GM21367 (cell line): ENCODE measurements around the gene RNF11.

ENCODE experiments used
- ATAC-seq: cut with Tn5 transposase; IDR thresholded peaks from one replicate; pipeline ENCODE4 v1.9.1; 2021; ENCODE audit not compliant: unreplicated experiment

RNF11 gene

DNA sequence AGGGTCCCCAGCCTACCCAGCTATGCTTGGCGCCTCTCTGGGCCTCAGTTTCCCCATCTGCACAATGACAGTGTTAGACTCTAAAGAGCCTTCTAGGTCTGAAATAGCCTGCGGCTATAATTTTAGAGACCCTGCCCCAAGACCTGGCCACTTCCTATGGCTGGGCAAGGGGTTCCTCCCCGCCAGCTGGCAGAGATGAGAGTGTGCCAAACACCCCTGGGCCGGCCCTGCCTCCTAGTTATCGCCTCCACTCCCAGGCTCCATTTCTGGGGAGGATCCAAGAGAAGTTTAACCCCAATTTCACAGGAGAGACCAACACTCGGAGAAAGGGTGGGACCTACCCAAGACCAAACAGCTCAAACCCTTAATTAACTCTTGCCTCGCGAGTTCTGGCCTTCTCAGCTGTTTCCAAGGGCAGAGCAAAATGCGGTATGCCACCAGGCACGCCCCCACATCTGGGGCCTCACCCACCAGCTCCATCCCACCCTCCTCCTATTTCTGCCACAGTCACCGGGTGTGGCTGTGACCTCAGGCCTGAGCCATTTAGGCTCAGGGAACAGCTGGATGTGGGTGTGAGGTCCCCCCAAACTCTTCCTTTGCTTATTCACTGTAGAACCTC is 58.6 kb downstream of the RNF11 start:
- no peak for ATAC-seq

DNA sequence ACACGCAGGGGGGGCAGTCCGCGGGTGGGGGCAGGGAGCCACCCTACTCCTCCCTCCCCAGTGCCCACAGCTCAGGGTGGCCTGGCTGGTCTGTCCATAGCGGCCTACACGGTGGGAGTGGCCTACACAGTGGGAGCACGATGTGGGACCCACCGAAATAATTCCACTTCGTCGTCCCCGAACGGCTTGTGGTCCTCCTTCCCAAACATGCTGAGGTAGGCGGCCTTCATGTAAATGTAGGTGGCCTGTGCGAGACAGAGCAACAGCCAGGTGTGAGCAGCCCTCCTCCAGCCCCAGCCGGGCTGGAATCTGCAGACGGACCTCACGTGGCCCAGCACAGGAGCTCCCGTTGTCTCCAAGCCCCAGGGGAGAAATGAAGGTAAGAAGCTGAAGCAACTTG is 59.9 kb downstream of the RNF11 start:
- ATAC-seq = no peak

DNA sequence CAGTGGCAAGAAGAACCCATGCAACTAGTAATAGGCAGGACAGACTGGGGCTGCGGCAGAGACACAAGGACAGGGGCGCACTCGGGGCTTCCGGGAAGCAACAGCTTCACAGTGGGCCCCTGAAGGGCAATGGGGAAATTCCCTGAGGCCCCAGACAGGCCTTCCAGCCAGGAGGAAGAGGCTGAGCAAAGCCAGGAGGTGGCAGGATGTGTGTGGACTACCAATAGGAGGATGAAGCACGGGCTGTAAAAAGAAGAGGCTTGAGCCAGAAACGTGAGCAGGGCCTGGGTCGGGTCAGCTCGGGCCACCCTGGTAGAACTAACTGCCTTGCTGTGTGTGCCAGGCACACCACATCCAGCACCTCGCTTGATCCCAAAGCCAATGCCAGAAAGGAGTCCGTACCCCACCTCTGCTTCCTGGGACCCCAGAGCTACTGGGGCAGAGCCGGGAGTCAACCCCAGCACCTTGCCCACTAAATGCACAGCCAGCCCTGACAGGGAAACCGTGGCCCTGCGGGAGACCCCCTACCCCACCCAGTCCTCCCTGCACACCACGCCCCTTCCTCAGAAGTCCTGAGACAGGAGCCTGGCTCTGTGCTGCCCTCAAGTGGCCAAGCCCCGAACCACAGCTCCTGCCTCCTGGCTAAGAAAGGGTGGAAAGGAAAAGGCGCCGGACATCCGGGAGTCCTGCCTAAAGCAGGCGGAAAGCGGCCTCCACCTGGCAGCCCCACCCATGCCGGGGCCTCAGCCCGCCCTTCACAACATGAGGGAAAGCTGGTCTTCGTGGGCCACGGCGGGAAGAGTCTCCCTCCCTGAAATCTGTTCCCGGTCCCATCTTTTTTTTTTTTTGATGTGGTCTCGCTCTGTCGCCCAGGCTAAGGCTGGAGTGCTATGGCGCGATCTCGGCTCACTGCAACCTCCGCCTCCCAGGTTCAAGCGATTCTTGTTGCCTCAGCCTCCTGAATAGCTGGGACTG is 60.6 kb downstream of the RNF11 start:
- ATAC-seq = no peak

DNA sequence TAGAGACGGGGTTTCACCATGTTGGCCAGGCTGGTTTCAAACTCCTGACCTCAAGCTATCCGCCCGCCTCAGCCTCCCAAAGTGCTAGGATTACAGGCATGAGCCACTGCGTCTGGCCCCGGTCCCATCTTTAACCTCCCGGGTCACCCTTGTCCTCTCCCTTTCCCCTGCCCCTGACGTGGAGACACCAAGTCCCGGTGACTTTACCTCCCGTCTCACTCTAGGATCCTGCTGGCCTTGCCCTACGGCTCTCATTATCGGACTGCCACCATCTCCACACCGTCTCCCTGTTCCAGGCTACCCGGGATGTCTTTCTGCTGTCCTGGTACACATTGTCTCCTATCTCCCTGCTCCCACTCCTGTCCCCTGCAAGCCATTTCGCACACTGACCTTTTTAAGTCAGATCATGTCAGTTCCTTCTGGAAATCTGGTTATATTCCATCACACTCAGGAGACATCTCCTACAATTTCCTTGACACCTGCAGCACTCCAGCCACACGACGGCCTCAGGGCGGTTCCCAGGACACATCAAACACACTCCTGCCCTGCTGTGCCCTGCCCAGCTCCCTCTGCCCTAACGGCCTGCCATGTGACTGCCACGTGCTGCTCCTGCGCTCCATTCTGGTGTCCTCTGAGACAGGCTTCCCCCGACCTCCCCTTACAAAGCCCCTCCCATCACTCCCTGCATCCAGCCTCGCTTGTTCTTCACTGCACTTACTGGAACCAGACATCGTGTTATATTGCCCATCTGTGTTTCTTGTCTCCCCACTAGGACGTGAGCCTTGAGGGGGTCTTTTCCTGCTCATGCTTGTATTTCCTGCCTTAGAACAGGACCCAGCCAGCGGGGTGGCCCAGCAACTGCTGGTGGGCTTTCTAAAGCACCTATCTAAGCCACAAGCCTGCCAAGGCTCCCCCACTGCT is 61.6 kb downstream of the RNF11 start:
- no peak for ATAC-seq

DNA sequence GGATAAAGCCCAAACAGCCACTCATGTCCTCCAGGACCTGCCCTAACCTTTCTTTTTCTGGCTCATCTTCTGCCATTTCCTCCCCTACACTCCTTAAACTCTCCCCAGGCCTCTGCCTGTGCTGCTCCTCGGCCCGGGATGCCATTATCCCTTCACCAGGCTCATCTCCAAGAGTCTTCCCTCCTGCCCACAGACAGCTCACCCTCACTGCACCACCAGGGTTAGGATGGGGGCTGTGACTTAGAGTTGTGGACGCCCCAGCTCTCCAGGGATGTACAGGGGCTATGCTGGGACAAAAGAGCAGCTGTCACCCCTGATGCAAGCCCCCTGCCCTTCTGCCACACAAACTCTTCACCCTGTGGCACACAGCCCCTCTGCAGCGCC is 62.2 kb downstream of the RNF11 start:
- no peak for ATAC-seq

DNA sequence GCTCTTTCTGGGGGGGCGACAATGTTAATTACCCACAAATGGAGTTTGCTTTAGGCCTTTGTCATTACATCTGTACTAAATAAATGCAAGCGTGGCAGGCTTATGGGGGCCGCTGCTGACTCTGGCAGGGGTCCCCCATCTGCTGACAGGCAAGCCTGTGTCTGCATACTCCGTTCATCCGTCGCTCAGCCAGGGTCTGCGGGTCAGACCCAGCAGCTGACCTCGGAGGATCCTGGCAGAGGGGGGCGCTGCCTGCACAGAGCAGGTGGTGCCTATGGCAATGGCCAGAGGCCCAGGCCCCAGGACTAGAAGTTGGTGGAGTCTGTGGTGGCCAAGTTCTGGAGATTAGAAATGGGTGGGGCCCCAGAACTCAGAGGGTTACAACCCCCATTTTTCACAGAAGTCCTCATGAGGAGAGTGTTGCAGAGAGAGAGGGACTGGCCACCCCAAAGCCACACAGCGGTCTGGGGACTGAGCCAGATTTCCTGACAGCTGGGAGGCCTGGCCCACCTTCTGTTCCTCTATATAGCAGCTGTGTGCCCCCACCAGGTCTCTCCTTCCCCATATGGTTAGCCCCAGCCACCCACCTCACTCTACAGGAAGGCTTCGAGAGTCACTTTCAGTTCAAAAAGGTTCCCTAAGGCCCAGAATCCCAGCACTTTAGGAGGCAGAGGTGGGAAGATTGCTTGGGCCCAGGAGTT is 63.3 kb downstream of the RNF11 start:
- ATAC-seq = no peak

DNA sequence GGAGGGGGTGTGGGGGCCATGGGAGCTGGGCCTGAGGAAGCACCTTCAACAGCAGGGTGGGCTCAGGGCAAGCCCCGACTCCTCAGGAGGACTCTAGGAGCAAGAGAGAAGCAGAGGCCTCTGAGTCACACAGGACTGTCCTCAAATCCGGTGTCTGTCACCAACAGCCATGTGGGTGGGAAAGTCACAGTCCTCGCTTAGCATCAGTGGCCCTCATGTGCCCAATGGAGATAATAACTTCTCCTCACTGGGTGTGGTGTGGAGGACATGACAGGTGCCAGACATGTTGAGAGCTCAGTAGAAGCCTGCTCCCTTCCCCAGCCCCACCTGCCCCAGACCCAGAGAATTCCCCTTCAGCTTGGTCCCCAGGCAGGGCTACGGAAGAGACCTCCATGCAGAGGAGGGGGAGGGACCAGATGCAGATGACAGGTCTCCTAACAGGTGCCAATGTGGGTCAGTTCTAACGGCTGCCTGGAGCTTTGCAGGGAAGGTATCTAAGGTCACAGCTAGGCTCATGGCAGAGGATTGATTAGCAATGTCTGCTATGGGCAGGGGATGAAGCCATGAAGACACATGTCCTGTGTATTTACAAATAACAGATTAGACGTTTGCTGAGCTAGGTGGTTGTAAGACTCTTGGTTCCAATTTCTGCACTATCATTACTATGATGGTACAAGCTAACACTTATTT is 64.1 kb downstream of the RNF11 start:
- no peak for ATAC-seq

DNA sequence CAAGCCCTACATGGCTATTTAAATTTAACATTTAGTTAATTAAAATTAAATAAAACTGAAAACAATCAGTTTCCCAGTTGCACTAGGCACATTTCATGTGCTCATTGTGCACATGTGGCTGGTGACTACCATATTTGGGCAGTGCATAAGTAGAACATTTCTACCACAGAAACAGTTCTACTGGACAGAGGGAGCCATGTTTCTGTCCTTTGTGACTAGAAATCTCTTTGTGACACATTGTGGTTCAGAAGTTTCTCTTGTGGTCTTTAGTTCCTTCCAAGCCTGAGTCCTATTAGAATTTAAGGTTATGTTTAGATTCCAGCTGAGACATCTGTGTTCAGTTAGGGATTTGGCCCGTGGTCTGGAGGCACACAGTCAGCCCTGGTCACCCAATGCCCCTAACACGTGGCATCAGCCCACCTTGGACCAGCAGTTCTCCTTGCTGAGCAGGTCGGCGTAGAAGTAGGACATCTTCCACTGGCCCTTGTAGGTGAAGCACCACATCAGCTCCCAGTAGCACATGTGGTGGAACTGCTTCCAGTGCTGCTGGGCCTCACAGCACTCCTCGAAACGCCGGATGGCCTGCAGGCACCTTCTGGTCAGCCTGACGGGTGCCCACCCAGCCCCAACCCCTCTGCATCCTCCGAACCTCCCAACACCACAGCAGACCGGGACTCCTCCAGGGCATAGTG is 65.2 kb downstream of the RNF11 start:
- no peak for ATAC-seq

DNA sequence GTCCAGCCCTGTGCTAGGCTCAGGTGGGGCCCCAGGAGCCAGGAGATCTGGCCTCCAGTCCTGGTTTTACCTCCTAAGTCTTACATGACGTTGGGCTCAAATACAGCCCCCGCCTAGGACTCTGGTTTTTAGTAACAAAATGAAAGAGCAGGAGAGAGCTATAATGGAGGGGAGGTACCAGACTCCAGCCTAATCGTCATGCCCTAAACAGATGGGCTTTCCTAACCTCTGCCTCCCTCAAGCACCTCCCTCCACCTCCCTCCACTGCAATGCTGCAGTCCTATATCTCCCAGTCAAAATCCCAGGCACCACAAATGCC is 65.7 kb downstream of the RNF11 start:
- ATAC-seq = no peak

DNA sequence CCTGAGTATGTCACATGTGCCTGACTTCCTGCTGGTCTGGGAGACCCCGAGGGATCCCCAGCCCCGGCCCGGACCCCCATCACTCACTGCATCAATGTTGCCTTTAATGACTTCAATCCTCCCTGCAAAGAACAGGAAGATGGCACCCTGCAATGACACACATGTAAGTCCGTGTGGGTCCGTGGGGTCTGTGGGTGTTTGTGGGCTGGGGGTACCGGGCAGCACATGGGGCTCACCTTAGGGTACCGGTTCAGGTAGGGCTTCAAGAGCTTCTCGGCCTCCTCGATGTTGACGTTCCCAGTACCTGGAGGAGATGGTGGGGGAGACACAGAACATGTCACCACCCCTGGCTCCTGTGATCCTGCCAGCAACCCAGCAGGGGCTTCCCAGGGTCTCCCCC is 66.2 kb downstream of the RNF11 start:
- ATAC-seq = no peak

DNA sequence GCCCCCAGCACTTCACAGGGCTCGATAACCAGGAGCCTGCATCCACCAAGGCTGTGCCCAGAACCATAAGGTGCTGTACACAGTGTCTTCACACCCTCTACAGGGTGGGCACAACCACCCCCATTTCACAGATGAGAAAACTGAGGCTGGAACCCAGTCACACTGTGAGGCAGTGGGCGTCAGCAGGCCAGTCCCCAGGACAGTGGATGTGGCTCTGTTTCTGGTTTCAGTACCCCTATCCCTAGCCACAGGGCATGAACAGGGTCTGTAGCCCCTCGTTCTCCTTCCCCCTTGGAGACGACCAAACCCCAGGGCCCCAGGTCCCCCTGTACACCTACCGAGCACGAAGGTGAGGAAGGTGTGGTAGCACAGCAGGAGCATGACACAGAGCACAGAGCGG is 66.7 kb downstream of the RNF11 start:
- no peak for ATAC-seq

DNA sequence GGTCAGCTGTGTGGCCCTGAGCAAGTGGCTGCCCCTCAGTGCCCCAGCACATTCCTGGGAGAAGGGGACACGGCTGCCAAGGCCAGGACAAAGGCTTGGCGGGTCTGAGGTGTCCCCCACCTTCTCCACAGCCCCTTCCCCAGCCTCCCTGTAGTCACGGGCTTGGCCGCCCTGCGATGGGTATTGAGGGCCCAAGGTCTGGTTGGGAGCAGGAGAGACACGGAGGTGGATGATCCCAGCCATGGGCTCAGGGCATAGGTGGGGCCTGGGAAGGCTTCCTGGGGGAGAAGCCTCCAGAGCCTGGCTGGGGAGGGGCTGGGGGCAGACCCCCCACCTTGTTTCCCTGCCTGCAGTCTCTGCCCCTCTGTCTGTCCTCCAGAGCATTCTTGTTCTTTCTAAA is 67.2 kb downstream of the RNF11 start:
- ATAC-seq = no peak

DNA sequence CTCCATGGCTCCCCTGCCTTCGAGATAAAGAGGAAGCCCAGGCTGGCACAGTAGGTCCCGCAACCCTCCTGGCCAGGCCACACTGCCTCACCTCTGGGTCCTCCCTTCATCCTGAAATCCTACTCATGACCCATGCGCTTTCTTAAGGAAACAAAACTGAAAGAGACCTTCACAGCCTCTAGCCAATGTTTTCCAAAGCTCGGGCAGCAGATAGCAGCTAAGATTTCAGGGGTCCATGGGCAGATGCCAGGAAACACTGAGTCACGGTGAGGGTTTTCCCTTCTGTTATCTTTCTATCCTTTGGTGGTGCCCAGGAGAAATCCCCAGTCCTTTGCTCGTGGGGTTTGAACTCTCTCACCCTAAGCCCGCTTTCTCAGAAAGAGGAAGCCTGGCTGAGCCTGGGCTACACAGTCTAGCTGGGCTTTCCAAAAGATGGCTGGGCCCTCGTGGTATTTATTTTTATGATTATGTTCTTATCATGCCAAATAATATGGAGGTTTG is 67.7 kb downstream of the RNF11 start:
- ATAC-seq = no peak

DNA sequence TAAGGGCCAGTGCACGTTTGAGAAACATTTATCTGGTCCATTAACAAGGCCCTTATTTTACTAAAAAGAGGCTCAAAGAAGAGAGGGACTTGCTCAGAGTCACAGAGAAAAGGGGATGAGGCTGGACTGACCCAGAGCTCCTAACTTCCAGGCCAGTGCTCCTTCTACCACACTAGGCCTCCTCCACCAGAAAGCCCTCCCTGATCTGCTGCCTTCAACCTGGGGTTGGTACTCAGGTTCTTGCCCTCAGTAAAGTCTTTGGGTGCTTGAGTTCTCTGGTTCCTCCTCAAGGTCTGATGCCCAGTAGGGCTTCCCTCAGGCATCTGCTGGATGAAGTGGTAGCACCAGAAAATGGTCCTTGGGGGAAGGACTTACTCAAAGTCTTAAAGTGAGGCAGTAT is 68.3 kb downstream of the RNF11 start:
- ATAC-seq = no peak

DNA sequence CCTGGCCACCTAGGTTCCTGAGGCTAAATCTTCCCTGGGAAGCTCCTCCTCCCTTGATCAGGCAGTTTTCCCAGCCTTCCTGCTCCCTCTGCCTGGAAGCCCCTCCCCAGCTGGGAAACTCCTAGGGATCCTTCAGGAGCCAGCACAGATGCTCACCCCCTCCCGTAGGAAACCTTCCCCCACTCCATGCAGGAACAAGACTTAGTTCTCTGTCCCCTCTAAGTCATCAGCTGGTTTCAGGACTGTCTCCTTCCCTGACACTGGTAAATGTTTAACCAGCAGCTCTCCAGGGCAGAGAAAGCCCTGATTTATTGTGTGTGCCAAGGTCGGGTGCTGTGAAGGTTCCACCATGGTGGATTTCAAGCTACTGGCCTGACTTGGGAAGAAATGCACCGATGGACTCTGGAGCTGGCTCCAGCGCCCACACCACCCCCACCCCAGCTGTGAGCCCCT is 69.3 kb downstream of the RNF11 start:
- no peak for ATAC-seq

DNA sequence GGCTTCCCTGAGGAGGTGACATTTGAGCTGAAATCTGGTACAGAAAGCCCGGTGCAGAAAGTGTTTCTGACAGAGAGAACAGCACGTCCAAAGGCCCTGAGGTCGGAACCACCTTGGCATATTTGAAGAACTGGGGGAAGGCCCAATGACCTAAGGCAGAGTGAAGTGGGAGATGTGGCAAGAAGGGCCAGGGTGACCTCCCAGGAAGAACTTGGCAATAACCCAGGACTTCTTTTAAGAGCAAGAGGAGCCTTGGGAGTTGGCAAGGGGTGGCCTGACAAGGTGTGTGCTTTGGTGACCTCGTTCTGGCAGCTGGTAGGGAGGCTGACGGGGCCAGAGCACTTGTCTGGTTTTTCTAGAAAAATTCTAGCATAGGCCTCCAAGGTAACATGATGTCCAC is 70.9 kb downstream of the RNF11 start:
- ATAC-seq = no peak

DNA sequence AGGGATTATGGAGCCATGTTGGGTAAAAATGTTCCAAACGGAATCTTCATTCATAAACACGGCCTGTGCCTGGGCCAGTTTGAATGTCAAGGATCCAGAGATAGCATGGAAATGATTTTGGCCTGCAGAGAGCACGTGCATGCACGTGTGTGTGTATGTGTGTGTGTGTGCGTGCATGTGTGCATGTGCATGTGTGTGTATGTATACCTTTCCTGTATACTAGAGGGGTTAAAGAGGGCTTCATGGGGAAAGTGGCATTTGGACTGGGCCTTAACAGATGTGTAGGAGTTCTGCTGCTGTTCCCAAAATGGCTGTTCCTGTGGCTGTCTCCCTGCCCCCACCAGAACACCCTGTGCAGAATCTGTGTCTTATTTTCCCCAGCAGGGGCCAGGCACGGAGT is 72.6 kb downstream of the RNF11 start:
- ATAC-seq = no peak

DNA sequence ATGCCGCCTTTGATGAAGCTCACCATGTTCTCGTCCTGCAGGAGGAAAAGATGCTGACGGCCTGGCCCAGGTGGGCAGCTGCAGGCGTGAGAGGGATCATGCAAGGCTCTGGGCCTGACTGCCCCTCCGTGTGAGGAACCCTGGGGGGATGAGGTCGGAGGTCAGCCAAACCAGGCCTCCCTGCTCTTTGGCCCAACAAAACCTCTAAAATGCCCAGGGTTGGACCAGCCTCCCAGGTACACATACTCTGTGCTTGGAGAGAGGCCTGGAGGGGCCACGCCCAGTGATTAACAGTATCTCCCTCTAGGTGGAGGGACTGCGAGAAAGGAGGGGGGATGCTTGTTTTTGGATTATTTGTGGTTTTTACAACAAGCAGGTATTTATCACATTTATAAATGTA is 73.2 kb downstream of the RNF11 start:
- ATAC-seq = no peak

DNA sequence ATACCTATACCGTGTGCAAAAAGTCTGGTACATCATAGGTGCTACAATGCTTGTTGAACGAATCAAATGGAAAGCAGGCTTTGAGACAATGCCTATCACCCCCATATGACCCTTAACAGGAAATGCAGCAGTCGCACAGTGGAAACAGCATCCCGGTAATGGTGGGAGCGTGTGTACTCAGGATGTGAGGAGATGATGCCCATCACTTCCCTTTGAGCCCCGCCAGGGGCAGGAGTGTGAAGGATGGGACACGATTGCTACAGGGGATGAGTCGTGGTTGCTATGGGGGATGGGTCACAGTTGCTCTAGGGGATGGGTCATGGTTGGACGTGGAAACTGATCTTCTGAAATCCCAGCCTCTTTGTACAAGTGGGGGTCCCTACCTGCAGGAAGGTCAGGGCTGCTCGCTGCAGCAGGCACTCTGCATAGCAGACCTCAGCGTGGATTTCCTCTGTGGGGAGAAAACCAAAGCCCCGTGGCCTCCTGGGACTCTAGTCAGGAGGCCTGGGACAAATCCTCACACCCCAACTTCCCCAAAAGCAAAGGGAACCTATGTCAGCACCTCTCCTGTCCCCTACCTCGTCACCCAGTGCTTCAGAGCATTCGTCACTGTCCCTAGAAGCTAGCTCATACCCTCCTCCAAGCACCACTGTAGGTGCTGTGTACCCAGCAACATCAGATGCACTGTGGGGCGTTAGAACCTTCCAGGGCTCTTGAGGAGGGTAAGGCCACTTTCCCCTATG is 75.0 kb downstream of the RNF11 start:
- no peak for ATAC-seq
